M059J (cell line): ENCODE measurements around the gene NLRP5. TPM values are rescaled to one million over a fixed set of nuclear protein-coding genes. Genes with fewer than 3 reads are reported as not detected.

Source experiments
- total RNA-seq: library from RNA; depleted of rRNA; stranded (reverse); fragments of >200 nt; shearing (Covaris generic); gene quantifications from 2 replicates; pipeline ENCODE4 v1.2.3, GENCODE V29; 2014; rRNA removed

Gene NLRP5
- total RNA-seq, 1 experiment from 2014 or later = not detected

Other genes with a start within 250 kb of the NLRP5 start
- not detected in 2 replicates for gene NLRP9, start 248.4 kb upstream of the NLRP5 start, total RNA-seq
- not detected in 2 replicates for gene RFPL4A, start 227.7 kb upstream of the NLRP5 start, total RNA-seq
- gene RFPL4AL1, start 217.7 kb upstream of the NLRP5 start, total RNA-seq = not detected in 2 replicates
- gene NLRP11, start 154.8 kb upstream of the NLRP5 start, total RNA-seq = 2.4 and 4.4 TPM in 2 replicates
- 0.05 TPM in 1 of 2 replicates, not detected in the other for gene NLRP4, start 150.2 kb upstream of the NLRP5 start, total RNA-seq
- not detected in 2 replicates for gene NLRP13, start 54.4 kb upstream of the NLRP5 start, total RNA-seq
- not detected in 2 replicates for gene NLRP8, start 38.9 kb upstream of the NLRP5 start, total RNA-seq
- gene ZNF787, start 134.5 kb downstream of the NLRP5 start, total RNA-seq = 3.7 and 15.5 TPM in 2 replicates
- gene ZNF444, start 154.5 kb downstream of the NLRP5 start, total RNA-seq = 7.8 and 21.2 TPM in 2 replicates
- not detected in 2 replicates for gene GALP, start 189.2 kb downstream of the NLRP5 start, total RNA-seq
- not detected in 2 replicates for gene ZSCAN5B, start 211.0 kb downstream of the NLRP5 start, total RNA-seq
- not detected in 2 replicates for gene ZSCAN5C, start 215.5 kb downstream of the NLRP5 start, total RNA-seq